ENCODE data around the gene DUSP9. TPM values are rescaled to one million over a fixed set of nuclear protein-coding genes. Genes with fewer than 3 reads are reported as not detected.
A peak's percentile ranks its signal among the peaks of the same experiment; 100 is the strongest.

The DUSP9 gene
- total RNA-seq, 1 donor = not detected

DNA sequence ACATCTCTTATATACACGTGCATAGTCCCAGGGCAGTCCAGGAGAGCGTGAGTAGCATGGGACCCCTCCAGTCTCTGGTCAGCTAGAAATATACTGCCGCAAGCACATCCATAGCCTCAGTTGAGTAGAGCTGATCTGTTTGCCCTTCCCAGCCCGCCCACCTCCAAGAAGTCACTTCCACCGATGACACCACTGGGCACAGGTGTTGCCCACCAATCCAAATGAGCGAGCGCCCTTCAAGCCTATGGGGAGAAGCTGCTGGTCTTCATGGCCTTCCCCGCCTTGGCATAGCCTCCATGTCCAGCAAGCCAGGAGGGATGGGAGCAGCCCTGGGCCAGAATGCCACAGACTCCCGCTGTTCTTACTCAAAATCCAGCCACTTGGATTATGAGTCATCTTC, 10.2 kb downstream of the DUSP9 start:
- TF ChIP-seq, protein P1, sequence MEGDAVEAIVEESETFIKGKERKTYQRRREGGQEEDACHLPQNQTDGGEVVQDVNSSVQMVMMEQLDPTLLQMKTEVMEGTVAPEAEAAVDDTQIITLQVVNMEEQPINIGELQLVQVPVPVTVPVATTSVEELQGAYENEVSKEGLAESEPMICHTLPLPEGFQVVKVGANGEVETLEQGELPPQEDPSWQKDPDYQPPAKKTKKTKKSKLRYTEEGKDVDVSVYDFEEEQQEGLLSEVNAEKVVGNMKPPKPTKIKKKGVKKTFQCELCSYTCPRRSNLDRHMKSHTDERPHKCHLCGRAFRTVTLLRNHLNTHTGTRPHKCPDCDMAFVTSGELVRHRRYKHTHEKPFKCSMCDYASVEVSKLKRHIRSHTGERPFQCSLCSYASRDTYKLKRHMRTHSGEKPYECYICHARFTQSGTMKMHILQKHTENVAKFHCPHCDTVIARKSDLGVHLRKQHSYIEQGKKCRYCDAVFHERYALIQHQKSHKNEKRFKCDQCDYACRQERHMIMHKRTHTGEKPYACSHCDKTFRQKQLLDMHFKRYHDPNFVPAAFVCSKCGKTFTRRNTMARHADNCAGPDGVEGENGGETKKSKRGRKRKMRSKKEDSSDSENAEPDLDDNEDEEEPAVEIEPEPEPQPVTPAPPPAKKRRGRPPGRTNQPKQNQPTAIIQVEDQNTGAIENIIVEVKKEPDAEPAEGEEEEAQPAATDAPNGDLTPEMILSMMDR (IDR thresholded peaks at IDR 0.05; ENCODE audit: insufficient read depth, low read depth, low read length) = no peak
- H3K4me3 ChIP-seq (ENCODE audit: low read depth, low read length) = no peak overlapping the region
- no peak for DNase-seq (ENCODE audit: low read depth)

DNA sequence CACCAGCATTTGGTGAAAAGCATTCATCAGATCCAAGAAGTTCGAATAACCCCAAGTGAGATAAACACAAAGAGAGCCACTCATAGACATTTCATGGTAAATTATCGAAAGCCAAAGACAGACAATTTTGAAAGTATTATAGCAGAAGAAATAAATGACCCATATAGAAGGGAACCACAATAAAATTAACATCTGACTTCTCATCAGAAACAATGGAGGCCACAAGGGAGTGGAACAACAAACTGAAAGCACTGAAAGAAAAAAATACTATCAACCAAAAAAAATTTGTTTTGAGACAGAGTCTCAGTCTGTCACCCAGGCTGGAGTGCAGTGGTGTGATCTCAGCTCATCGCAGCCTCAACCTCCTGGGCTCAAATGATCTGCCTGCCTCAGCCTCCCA, 12.3 kb downstream of the DUSP9 start:
- TF ChIP-seq, protein P1 (IDR thresholded peaks at IDR 0.05; ENCODE audit: insufficient read depth, low read depth, low read length) = no peak

DNA sequence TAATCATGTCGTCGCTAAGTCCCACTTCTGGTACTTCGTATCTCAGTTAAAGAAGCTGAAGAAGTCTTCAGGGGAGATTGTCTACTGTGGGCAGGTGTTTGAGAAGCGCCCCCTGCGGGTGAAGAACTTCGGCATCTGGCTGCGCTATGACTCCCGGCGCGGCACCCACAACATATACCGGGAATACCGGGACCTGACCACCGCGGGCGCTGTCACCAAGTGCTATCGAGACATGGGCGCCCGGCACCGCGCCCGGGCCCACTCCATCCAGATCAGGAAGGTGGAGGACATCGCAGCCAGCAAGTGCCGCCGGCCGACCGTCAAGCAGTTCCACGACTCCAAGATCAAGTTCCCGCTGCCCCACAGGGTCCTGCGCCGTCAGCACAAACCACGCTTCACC, 15.3 kb downstream of the DUSP9 start:
- TF ChIP-seq, protein P1 (IDR thresholded peaks at IDR 0.05; ENCODE audit: insufficient read depth, low read depth, low read length) = peak; percentile 51
- DNase-seq (ENCODE audit: low read depth) = peak; percentile 40
- no peak overlapping the region for H3K4me3 ChIP-seq (ENCODE audit: low read depth, low read length)

More for the DNA sequence above, 12.3 kb downstream of the DUSP9 start:
- H3K4me3 ChIP-seq (ENCODE audit: low read depth, low read length) = no peak overlapping the region
- no peak for DNase-seq (ENCODE audit: low read depth)

DNA sequence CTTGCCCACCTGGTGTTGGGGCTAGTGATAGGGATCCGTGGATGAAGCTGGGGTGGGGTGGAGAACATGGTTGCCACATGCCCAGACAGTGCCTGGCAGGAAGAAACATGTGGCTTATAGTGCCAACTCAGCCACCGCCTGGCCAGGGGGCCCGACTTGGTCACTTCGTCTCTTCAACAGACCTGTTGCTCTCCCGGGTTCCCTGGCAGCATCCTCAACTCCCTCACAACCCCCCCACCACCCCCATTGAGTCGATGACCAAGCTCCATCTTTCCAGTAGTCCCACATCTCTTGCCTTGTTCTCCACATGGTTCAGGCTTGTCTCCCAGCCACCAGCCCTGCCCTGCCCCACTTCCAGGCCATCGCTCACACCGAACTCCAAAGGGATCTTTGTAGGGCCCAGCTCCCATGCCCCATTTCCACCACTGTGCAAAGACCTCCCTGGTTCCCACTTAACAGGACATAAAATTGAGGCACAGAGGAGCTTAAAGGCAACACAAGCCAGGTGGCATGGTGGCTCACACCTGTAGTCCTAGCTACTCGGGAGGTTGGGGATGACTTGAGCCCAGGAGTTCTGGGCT, 18.8 kb downstream of the DUSP9 start:
- no peak for DNase-seq (ENCODE audit: low read depth)
- TF ChIP-seq, protein P1 (IDR thresholded peaks at IDR 0.05; ENCODE audit: insufficient read depth, low read depth, low read length) = no peak
- H3K4me3 ChIP-seq (ENCODE audit: low read depth, low read length) = no peak overlapping the region

DNA sequence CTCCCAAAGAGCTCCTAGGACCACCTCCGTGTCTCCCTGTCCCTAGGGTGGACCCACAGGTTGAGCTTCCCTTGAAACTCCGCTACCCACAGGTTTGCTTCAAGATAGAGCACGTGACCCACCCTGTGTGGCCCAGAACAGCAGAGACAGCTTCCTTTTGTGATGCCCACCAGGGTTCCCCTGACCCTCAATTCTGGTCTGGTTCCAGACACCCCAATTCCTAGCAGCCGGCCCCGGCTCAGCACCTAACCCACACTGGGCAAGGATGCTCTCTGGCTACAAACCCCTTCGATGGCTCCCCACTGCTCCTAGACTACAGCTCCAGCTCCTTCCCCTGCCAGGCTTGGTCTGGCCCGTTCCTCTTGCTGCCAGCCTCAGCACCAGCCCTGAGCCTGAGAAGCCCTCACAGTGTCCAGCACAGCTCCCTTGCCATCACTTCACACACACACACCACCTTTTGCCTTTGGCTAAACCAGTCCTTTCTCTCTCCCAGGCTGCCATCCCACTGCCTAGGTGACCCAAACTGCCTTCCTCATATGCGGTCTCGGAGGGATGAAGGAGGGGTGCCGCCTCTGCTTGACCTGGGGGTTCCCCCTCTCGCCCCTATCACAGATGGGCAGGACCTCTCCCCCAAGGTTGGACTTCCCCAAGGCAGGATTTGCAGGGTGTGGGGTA, 20.4 kb downstream of the DUSP9 start:
- TF ChIP-seq, protein P1 (IDR thresholded peaks at IDR 0.05; ENCODE audit: insufficient read depth, low read depth, low read length) = no peak
- H3K4me3 ChIP-seq (ENCODE audit: low read depth, low read length) = no peak overlapping the region
- DNase-seq (ENCODE audit: low read depth) = no peak

DNA sequence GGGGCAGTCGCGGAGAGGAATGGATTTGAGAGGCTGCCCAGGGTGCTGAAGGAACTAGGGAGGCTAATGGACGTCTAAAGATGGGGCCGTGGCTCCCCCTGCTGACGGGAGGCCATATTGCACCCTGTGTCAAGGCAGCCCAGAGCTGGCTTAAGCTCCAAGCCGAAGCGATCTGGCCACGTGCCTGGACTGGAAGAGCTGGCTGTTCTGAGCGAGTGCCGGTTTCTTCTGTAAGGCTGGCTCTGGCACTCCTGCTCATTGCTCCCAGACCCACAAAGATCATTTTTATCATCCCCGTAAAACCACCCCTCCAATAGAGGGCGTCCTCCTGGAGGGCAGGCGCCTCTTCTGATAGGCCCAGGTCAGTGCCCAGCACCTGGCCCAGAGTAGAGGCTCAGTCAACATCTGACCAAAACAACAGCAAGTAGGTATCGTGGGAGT, 21.0 kb downstream of the DUSP9 start:
- H3K4me3 ChIP-seq (ENCODE audit: low read depth, low read length) = no peak overlapping the region
- TF ChIP-seq, protein P1 (IDR thresholded peaks at IDR 0.05; ENCODE audit: insufficient read depth, low read depth, low read length) = peak; percentile 66
- peak; percentile 64 for DNase-seq (ENCODE audit: low read depth)
